Measurements from ENCODE around the gene EPHA6.

GRCh38 chr3:96836153-96836915 is 21.9 kb downstream of the EPHA6 start:
- TF ChIP-seq POLR2A (IDR thresholded peaks at IDR 0.05) (no peak), CTCF (IDR thresholded peaks at IDR 0.05) (no peak)
